Epithelial cell of prostate (primary cell): ENCODE measurements around the gene CHST8.

Source experiments
- DNase-seq: peaks from one replicate; pipeline ENCODE4 v3.0.0-alpha.2; 2011; ENCODE audit warnings: low read depth, low spot score
- H3K27ac ChIP-seq: fragments of 450-650 bp; 2 replicates; pipeline ENCODE4 v1.5.1; 2017; ENCODE audit warnings: mild to moderate bottlenecking

CHST8 gene

DNA sequence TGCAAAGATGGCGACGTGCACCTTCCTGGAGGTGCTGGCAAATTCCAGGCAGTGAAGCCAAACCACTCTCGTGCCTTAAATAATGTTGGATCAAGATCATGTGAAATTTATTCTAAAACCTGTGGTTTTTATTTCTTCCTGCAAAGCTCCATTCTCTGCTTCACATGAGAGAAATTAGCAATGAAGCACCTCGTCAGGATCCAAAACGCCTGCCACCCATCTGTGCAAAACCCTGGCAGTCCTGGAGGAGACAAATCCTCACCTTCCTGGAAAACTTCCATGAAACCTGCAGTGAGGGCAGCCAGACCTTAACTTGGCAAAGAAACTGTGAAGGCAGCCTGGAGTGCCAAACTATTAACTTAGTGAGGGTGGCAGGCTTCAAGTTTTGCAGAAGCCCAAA is 47.6 kb downstream of the CHST8 start:
- DNase-seq: no peak
- H3K27ac ChIP-seq: no peak overlapping the region

DNA sequence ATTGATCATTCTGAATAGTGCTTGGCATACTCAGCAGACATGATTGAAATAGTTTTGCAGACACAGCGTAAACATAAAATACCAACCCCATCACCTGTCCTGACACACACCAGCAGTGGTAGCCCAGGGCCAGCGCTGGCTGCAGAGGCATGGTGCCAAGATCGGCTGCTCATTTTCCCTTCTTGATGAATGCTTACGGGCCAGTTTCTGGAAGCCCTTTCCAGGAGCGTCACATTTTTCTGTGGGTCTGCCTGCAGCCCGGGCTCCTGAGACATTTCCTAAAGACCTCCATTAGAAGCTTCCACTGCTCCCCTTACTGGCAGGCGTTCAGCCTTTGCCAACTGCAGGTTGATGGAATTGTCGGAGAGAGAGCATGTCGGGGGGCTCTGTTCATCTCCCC is 48.6 kb downstream of the CHST8 start:
- DNase-seq: no peak
- no peak overlapping the region for H3K27ac ChIP-seq

DNA sequence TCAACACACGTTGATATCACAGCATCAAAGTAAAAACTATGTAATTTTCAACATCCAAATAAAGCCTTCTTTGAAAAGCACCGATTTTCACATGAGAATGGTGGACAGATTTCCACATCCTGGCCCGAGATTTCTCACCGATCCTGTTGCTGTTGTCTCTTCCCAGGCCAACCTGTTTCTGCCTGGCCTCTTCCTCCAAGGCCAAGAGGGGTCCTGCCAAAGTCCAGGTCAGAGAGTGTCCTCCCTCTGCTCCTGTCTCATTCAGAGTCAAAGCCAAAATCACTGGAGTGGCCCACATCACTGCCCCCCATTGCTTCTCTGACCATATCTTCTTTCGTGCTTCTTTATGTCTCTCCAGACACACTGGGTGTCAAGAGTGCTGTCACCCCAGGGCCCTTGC is 49.5 kb downstream of the CHST8 start:
- no peak overlapping the region for H3K27ac ChIP-seq
- DNase-seq: no peak

DNA sequence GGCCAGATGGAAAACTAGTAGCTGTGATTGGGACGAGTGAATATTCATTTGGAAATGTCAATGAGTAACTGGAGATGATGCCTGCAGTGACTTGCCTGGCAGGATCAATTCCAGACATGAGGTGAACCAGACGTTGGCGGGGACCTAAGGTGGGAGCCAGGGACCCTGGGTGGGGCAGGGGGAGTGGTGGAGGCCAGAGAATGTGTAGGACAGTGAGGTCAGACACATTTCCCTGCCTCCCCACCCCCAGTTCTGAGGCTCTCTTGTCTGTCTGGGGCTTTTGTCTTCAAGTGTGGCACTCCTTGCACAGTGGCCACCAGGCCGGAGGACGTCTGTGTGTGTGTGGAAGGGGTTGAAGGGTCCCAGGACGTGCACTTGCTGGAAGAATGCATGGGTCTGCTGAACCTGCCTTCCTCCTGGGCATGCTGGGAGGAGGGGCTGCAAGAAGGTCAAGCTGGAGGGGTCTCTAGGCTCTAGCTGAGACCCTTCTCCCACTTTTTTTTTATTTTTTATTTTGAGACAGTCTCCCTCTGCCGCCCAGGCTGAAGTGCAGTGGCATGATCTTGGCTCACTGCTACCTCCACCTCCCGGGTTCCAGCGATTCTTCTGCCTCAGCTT is 51.6 kb downstream of the CHST8 start:
- no peak overlapping the region for H3K27ac ChIP-seq
- DNase-seq: no peak

DNA sequence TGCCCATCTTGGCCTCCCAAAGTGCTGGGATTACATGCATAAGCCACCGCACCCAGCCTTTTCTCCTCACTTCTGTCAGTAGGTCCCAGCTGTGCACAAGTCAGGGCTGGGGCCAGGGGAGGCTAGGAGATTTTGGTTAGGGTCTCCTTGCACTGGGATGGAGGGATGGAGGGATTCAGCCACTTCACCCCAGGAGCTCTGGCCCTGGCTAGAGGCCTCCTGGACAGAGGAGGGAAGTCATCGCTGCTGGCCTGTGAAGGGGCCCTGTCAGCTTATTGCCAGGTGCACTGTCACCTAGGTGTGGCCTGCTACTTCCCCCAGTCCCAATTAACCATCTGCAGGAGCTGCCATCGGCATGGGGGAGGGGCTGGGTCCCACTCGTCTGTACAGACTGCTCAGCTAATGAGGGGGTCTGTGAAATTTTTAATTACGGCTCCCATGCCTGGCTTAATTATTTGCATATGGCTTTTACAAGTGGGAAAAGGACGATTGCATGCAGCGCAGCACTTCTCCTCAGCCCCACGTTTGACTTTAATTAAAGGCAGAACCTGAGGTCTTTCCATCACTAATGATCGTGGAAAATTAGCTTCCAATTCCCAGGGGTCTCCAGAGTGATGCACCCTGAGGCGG is 52.4 kb downstream of the CHST8 start:
- H3K27ac ChIP-seq: no peak overlapping the region
- DNase-seq: no peak

DNA sequence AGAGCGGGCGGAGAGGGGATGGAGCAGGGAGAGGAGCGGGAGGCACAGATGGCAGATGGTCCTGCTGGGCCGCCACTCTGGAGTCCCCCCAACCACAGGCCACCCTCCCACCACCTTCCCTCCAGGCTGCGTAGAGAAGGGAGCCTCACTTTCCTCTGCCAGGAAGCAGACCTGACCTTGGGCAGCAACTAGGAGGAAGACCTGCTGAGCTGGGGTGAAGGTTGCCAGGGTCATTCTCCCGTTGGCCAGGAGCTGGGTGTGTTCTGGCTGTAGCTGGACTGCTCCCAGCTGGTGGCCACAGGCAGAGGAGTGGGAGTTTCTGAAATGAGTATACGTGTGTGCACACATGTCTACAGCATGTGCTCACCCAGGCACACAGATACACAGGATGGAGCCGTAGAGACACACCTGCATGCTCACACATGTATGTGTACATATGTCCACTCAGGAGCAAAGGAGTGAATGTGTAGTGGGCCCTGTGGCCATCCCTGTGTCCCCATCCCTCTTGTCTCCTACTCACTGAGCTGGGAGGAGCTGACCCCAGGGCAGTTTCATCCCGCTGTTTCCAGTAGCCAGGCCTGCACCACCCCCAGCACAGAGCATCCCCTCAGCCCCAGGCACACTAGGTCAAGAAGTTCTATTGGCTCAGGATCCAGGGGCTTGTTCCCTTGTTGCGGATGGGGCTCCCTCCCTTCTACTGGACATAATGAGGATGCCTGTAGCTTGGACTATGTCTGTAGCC is 53.0 kb downstream of the CHST8 start:
- DNase-seq: no peak
- no peak overlapping the region for H3K27ac ChIP-seq

DNA sequence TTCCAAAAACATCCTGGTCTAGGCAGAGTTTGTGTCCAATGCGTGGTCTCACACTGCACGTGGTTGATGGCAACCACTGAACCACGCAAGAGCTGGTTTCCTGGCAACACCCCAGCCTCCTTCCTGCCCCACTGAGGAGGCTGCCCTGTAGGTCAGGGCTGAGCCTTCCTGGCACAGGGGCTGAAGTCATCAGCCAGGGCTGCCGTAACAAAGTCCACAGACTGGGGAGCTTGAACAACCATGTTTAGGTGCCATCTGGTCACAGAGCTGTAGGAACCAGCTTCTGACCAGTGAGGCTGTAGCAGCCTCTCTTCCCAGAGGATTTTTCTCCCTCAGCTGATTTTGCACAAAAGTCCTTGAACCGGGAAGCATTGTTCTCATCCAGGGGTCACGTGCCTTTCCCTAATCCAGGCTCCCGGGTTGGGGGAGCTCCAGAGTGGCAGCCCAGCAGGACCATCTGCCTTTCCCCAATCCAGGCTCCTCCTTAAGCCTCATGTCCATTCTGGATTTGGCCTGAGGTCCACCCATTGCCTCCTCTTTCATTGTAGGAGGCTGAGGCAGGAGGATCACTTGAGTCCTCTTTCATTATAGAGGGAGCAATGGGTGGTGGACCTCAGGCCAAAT is 53.9 kb downstream of the CHST8 start:
- no peak for DNase-seq
- no peak overlapping the region for H3K27ac ChIP-seq

DNA sequence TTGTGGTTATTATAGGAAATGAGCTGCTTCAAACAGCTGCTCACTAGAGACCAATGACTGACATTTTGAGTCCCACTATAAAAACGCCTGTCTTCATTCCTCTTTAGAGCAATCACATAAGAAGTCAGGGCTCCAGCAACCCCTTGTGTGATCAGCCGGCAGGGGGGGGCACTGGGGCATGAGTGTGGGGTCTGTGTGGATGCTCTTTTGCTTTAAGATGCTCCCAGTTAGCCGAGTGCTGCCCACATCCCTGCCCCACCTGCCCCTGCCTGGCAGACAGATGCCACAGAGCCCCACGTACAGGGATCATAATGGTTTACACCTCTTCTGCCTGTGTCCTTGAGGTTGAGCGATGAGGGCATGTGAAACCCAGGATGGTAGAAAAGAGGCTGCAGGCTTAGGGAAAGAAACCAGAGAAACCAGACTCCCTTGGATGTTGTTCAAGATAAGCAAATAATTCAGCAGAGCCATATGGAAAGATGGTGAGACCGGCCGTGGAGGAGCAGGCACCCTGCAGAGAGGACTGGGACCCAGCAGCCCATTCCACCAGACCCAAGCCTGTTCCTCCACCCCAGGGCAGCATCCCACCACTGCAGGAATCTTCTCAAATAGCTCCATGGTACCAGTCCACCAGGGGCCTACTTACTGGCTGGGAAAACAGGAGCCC is 55.4 kb downstream of the CHST8 start:
- no peak for DNase-seq
- no peak overlapping the region for H3K27ac ChIP-seq

DNA sequence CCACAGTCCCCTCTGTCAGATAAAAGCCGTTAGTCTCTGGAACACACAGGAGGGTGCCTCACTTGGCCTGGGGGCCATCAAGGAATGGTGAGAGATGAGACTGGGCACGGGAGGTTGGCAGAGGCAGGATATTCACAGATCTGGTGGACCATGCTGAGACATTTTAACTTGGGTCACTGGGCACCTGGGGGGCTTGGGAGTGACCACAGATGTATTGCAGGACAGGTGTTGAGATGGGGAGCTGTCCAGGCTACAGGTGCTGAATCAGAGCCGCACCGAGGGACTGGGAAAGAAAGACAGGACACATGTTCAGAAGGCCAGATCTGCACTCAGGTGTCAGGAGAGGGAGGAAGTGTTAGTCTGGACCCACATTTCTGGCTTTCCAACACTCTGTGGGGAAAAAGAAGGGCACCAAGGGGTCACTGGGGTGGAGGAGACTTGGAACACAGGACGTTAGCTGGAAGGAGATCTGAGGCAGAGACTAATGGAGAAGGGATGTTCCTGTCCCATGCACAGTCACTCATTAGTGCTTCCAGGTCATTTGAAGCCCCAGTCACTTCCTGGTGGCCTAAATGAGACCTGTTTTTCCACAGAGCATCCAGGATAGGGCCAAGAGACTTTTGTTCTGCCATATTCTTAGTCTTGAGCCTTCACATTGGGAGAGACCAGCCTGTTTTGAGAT is 56.1 kb downstream of the CHST8 start:
- H3K27ac ChIP-seq: no peak overlapping the region
- DNase-seq: no peak

DNA sequence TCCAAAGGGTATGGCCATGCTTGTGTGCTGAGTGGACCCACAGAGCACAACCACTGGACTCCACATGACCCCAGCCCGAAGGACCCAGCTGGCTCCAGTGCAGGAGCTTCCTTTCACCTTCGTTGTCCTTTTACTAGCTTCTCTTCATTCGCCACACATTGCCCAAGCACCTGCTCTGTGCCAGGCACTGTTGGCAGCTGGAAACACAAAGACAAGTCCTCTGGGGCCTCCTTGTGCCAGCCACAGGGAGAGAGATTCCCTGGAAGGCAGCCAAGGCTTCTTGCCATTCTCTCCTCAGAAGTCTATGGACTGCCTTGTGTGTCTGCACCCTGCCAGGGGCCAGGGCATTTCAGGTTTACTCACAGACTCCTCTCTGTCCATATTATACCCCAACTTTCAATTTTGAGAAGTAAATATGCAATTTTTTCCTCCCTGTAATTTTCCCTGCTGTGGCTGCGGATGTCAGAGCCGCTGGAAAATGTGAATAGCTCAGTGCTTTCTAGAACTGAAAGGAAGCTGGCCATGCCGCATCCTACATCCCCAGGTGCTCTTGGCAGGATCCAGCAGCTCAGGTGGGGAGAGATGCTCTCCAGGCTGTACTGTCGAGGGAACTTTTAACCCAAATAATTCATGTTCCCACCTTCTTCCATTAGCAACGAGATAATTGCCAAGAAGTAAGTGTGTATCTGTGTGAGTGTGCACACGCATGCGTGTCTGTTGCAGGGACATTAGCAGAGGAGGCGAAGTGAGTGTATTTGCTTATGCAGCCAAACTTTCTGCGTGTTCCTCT is 57.2 kb downstream of the CHST8 start:
- no peak for DNase-seq
- no peak overlapping the region for H3K27ac ChIP-seq

DNA sequence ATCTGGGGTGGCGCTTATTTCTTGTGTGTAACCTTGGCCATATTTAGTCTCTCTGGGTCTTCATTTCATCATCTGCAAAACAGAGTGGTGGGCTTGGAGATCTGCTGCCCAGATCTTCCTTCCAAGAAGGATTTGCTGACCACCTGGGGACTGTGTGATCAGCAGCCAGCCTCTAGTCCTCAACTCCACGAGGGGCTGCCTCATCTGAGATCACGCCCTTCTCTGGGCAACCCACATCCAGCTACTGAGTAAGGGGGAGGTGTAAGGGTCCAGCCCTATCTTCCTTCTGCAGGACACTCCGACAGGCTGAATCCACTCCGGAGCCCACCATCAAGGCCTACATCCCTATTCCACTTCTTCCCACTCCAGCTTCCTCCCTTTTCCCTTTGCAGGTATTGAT is 57.9 kb downstream of the CHST8 start:
- H3K27ac ChIP-seq: no peak overlapping the region
- no peak for DNase-seq

DNA sequence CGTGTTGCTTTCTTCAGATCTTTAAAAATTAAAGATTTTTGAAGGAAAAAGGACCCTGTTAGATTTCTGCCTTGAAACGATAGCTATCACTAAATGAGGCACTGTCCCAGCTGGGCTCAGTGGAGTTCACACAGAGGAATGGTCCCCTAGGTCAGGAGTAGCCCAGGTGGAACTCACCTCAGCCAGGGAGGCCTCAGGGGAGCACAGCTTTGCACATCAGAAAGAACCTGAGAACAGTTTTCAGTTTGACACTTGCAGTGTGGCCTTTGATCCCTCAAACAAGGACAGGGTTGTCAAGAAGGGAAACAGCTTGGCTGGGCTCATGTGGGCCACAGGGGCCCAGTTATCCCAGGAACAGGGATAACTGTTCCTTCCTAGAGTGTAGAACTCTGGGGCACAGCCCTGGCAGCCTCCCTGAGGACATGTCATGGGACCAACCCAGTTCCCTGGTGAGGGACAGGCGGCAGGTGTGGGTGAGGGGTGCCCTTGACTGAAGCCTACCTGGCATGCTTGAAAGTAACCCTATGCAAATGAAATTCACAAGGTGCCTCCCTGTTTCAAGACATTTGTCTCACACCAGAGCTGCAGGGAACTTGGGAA is 59.4 kb downstream of the CHST8 start:
- no peak for DNase-seq
- H3K27ac ChIP-seq: no peak overlapping the region

DNA sequence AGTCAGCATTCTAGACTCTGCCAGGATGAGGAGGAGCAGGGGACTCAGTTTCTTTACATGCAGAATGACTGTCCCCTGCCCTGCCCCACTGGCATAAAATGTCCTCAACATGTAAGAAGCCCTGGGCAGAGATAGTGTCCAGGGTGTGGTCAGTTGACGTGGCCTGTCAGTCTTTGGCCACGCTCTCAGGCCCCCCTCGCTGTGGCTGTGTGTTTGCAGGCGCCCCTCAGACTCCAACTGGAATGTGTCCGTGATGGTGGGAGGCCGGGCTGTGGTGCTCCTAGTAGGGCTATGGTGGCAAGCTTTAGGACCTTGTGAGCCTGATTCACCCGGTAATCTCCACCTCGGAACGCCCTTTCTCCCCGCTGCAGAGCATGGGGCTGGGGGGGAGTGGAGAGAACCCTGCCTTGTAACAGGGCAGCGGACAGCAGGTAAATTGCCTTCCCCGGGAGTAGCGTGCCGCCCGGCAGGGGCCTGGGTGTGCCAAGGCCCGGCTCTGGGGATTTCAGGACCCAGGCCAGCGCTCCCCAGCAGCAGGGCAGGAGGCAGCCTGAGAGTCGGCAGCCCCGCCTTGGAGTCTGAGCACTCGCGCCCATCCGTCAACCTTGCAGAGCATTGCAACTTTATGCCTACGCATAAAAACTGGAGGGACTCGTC is 62.3 kb downstream of the CHST8 start:
- H3K27ac ChIP-seq: no peak overlapping the region
- no peak for DNase-seq

DNA sequence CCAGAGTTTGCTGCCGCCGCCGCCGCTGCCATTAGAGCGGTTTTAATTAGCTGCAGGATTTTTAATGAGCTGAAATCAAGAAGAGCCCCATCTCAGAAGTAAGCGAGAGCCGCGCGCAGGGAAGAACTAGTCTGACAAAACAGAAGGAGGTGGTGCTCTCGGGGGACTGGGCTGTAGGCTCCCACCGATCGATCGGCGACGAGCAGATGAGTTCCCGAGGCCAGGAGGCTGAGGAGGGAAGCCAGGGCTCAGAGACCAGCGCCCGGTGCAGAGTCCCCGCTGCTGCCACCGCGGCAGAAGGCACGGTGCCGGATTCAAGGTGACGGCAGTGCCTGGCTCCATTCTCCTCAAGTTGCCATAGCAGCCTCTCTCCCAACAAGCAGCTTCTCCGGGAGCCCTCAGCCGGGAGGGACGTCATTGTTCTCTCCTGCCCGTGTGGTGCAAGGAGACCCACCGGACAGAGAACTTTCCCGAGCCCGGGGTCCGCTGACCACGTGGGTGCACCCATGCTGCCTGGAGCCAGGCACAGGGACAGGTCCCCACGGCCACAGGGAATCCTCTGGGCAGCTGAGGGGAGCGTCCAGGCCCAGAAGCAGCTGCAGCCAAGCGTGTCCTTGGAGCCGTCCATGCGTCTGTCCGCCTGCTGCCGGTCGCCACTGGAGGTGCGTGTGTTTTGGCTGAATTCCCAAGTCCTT is 62.9 kb downstream of the CHST8 start:
- DNase-seq: no peak
- H3K27ac ChIP-seq: no peak overlapping the region

DNA sequence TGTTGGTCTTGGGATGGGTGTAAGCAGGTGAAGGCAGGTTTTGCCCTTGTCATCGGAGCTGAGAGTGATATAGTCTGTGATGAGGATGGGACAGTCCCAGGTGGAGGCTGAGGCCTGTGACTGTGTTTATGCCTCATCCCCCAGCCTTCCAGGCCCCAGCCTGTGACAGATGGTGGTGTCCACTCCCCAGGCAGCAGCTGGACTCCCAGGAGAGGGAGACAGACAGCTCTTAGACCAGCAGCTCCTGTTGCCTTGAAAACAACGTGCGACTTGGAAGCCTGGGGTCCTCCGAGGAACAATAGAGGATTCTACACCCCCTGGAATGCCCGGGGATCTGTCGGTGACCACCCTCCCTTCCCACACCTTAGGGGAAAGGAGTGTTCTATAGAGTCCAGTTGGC is 63.8 kb downstream of the CHST8 start:
- DNase-seq: no peak
- no peak overlapping the region for H3K27ac ChIP-seq

DNA sequence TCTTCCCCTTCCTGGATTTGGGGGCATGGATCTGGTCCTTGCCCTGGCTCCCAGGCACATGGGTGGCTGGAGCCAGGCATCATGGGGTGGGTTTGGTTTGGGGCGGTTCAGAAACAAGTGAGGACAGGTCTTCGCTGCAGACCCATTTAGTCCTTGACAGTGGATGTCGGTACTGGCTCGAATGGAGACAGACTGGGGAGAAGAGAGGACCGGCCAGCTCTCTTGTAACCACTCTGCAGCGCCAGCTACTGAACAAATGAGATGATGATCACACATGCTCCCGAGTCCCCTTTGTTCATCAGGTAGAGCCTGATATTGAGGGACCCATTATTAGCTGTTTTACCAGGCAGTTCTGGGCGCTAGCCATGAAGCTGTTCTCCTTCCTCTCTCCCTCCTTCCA is 64.5 kb downstream of the CHST8 start:
- no peak overlapping the region for H3K27ac ChIP-seq
- no peak for DNase-seq

DNA sequence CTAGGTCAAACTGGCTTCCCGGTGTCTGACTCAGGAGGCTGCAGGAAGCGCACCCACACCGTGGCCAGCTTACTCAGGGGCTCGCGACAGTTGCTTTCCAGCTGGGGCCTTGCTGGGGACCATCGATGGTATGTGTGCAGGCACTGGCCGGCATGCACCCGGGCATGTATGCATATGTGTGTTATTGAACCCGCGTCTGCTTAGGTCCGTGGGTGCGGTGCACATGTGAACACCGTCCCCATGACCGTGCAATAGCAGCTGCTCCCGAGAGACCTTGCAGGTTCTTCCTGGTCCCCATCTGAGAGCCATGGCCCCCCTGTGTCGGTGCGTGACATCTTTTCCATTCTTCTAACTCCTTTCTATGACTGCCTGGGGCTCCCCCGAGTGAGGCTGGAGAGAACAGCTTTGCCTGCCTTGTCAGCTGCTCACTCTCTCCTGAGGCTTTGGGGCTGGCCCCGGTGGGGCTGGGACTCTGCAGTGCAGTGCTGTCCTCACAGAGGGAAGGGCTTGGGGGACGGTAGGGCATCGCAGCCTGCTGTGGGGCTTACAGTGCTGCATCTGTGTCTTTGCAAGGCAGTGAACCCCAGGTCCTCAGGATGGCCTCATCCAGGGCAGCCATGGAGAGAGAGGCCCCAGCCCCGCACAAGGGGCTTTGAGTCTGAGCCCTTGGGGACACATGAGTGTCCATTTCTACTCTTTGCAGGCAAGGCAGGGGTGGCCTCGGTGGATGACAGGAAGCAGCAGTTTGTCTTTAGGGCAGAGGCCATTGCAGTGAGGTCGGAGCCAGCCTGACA is 65.1 kb downstream of the CHST8 start:
- DNase-seq: no peak
- no peak overlapping the region for H3K27ac ChIP-seq
